ENCODE measurements around the gene A4GALT.
"Not testable (repeated sequence)": the region's sequence is repeated elsewhere in the genome, so short reads cannot be mapped to it uniquely, and the experiment has no call there.

The A4GALT gene, protein sequence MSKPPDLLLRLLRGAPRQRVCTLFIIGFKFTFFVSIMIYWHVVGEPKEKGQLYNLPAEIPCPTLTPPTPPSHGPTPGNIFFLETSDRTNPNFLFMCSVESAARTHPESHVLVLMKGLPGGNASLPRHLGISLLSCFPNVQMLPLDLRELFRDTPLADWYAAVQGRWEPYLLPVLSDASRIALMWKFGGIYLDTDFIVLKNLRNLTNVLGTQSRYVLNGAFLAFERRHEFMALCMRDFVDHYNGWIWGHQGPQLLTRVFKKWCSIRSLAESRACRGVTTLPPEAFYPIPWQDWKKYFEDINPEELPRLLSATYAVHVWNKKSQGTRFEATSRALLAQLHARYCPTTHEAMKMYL

DNA sequence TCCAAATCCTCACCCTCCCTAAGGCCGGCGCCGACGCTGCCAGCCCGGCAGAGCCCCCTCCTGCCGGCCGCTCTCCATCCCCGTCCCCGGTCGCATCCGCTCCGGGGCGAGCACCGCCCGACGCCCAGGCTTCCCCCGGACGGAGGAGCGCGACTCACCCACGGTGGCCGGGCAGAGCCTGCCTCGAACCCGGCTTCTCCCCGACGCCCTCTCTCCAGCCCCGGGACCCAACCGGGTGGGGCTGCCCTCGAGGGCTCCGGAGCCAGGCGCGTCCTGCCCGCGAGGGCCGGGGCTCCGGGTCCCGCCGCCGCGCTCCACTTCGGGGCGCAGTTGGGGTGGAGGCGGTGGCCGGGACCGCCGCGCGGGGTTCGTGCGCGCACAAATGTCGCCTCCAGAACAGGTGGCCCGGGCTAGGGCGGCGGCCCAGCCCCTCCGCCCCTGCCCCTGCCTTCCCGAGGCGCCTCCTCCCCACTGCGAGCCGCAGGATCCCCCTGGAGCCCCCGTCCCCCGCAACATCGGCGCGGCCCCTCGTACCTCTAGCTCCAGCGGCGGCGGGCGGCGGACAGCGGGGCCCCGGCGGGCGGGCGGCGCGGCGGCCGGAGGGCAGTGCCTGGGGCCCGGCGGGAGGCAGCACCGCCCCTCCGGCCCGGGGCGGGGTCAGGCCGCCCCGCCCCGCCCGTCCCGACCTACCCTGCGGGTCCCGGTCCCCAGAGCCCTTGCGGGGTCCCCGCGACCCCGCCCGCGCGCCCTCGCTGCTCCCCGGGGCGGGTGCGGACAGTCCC lies at the start of gene A4GALT:
Gene A4GALT (minus strand): TSS at position 608 of the 782 bp plus-strand sequence. CDS start 26,919 bp downstream, outside the sequence.
- no peak for DNase-seq (ENCODE audit: low read depth, low spot score)

DNA sequence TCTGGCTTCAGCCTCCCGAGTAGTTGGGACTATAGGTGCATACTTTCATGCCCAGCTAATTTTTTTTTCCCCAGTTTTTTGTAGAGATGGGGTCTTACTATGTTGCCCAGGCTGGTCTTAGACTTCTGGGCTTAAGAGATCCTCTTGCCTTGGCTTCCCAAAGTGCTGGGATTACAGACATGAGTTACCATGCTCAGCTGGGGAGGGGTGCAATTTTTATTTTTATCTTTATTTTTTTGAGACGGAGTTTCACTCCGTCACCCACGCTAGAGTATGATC lies 49.7 kb upstream of the A4GALT start:
- no peak for DNase-seq (ENCODE audit: low read depth, low spot score)

DNA sequence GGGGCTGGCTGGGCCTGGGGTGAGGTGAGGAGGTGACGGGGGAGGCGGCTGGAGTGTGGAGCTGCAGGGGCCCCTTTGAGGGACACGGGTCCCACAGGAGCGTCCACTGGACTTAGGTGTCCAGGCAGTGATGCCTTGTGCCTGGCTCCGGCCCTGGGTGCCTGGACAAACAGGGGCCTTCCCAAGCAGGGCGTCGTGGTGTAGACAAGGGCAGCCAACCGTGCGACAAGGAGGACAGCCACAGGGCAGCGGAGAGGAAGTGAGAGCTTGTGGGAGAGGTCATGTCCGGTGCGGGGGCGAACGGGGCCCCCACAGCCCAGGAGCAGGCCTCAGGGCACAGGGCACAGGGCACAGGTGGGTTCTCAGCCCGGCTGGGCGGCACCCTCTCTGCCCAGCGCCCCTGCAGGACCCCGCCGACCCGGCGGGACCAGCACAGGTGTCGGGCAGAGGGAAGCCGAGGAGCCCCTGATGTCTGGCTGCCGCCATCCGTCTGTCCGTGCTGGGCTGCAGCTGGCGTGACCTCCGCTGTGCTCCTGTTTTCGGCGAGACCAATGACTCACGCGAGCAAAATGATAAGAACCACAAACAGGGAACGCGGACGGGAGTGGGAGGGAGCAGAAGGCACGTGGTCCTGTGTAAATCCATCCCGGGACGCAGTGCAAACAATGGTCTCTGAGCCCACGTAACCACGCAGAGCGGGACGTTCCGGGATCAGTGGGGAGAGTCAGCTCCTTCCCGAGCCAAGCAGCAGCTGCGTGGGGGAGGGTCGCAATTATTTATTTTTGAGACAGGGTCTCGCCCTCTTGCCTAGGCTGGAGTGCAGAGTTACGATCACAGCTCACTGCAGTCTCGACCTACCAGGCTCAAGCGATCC lies 49.1 kb upstream of the A4GALT start:
- no peak for DNase-seq (ENCODE audit: low read depth, low spot score)

DNA sequence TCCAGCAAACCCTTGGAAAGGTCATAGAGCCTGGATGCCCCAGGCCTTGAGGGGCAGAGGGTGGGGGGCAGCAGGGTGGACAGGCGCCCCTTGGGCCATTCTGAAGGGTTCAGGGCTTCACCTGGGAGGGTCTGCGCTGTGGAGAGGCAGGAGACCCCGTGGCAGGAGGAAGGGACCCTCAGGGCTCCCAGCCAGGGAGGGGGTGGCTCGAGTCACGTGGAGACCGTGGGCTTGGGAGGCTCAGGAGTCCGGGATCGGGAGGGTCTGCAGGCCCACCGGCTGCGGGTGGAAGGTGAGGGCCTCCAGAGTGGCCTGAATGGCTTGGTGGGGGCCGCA lies 48.5 kb upstream of the A4GALT start:
- no peak for DNase-seq (ENCODE audit: low read depth, low spot score)

DNA sequence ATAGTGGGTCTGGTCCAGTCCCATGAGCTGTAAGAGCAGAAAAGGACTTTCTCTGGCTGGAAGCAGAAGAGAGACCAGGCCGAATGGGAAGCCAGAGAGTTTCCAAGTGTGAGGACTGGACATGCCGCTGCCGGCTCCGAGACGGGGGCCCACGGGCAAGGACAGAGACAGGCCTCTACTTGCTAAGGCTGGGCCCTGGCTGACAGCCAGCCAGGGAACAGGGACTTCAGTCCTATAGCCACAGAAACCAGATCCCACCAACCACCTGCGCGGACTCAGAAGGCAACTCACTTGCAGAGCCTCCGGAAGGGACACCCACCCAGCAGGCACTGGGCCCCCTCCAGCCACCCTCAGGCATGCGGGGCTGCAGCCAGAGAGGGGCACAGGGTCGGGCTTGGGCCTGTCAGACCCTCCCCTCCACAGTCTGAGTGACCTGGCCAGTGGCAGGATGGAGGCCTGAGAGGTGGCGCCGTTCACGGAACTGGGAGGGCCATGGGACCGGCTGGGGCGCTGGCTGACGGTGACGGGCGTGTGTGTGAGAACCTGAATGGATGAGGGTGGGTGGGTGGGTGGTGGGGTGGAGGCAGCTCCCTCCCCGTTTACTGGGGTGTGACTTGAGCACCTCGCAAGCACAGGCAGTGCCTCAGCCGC lies 47.8 kb upstream of the A4GALT start:
- no peak for DNase-seq (ENCODE audit: low read depth, low spot score)

DNA sequence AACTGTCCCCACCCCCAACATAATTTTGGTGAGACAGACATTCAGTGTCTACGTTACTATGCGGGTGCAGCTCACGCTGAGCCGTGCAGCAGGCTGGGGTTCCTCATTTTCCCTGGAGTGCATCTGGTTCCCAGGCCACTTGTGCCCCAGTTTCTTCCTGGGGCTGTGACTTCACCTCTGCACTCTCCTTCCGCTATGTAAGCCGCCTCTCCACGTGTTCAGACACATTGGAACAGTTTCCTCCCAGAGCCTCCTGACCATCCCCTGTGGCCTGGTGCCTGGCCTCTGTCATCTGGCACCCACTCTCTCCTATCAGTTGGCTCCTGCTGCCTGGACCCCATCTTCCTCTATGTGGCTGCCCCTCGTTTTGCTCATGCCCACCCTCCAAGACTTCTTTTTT lies 46.2 kb upstream of the A4GALT start:
- no peak for DNase-seq (ENCODE audit: low read depth, low spot score)

DNA sequence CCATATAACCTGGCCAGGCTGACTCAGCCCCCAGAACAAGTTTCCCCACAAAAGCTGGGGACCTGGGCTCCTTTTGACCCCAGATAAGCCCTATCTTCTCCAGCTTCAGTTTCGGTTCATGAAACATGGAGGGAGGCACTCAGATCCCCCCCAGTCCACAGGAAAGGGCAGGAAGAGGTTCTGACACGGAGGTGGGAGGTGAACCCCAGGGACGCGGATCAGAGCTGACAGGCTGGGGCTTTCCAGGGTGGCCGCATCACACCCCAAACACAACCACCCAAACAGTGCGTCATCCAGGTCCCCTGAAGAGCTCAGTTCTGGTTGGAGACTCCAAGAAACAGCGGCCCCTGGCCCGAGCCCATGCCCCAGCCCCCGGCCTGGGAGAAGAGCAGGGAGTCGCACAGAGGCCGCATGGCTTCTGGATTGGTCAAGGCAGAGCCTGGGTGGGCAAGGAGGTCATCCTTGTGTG lies 44.3 kb upstream of the A4GALT start:
- DNase-seq (ENCODE audit: low read depth, low spot score), result no peak

DNA sequence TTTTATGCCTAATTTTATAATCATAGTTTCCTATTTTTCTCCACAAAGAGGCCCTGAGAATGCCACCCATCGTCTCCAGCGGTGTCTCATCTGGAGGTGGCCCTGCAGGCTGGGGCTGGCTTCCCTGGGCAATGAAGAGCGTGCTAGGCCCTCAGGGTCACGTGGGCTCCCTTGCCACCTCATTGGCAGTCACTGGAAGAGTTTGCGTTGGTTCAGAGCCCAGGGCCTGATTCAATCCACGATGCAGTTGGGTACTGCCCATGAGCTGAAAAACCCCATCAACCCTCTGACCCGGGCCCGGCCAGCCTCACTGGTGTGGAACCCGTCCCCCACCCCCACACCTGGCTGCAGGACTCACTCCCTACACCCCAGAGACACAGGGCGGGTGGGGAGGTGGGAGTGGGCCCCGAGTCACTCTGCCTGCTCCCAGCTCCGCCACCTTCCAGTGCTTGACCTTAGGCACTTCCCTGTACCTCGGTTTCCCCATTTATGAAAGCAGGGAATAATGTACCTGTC lies 43.4 kb upstream of the A4GALT start:
- no peak for DNase-seq (ENCODE audit: low read depth, low spot score)

DNA sequence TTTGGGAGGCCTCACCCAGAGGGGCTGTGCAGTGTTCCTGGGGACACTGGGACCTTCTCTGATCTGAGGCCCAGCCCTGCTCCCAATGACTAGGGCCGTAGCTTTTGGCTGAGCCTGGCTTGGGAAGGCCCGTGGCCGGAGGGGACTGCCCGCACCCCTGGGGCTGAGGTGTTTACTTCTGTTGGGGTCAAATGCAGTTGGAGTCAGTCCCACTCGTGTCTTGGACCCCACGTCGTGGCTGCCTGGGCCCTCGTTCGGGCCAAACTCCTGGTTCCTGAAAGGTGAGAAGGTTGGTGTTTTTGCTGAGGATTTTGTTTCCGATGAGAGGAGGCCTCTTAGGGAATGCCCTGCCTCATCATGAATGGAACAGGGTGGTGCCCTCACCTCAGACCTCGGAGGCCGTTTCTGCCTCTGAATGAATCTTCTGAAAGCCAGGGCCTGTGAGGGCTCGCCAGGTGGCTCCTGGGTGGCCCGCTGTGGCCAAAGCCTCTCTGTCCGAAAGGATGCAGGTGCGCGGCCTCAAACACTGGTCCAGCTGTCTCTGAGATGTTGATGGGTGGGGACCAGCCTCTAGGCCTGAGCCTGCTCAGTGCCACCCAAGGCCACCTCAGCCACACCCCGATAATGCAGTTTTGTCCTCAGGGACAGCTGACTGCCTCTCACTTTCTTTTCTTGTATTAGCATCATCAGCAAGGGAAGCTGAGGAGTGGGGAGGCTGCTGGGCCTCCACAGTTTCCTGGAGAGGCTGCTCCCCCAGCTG lies 40.3 kb upstream of the A4GALT start:
- DNase-seq (ENCODE audit: low read depth, low spot score), result no peak

DNA sequence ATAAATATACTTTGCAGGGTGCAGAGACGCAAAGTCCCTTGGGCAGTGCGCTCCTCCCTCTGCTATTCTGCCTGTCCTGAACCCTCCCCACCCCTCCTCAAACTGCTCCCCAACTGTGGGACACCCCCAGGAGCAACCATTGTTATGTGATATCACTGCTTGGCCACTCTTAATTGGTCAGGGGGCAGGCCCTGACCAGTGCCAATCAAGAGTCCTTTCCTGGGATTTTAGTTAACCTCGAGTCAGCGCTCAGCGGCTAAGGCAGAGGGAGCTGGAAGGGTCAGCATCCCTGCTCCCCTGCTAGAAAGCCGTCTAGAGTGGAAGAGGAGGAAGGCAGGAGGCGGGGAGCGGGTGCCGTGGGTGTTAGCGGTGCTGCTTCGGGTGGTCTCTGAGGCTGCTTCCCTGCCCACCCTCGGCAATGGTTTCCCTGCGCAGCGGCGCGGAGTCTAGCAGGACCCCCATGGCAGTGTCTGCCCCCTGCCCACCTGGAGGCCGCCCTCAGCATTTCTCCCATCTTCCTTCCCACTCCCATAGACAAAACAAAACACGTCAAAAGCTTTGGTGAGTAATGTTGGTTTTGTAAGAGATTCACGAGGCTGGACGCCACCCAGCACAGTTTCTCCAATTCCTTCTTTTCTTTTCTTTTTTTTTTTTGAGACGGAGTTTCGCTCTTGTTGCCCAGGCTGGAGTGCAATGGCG lies 38.4 kb upstream of the A4GALT start:
- DNase-seq (ENCODE audit: low read depth, low spot score), result no peak

DNA sequence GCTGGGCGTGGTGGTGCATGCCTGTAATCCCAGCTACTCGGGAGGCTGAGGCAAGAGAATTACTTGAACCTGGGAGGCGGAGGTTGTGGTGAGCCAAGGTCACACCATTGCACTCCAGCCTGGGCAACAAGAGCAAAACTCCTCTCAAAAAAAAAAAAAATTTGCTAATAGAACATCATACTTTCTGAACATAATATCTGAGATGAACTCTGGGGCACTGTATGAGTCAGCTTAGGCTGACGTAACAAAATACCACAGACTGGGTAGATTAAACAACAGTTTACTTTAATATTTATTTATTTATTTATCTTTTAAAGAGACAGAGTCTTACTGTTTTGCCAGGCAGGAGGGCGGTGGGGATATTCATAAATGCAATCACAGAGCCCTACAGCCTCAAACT lies 34.9 kb upstream of the A4GALT start:
- not testable (repeated sequence) for DNase-seq (ENCODE audit: low read depth, low spot score)

DNA sequence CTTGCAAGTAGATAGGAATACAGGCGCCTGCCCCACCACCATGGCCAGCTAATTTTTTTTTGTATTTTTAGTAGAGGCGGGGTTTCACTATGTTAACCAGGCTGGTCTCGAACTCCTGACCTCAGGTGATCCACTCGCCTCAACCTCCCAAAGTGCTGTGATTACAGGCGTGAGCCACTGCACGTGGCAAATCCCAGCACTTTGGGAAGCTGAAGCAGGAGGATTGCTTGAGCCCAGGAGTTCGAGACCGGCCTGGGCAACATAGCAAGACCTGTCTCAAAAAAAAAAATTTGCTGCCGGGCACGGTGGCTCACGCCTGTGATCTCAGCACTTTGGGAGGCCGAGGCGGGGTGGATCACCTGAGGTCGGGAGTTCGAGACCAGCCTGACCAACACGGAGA lies 34.5 kb upstream of the A4GALT start:
- not testable (repeated sequence) for DNase-seq (ENCODE audit: low read depth, low spot score)

DNA sequence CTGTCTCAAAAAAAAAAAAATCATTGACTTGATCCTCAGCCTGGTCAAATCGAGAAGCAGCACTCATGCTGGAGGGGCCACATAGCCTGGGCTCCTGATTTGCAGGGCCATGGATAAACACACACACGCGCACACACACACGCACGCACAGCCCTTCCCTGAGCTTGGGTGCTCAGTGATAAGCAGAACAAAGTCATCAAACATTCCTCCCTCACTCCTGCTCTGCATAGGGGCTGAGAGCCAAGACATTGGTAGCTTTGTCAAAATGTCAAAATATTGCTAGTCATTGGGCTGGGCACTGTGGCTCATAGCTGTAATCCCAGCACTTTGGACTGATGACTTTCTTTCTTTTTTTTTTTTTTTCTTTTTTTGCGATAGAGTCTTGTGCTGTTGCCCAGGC lies 34.0 kb upstream of the A4GALT start:
- DNase-seq (ENCODE audit: low read depth, low spot score), result no peak

DNA sequence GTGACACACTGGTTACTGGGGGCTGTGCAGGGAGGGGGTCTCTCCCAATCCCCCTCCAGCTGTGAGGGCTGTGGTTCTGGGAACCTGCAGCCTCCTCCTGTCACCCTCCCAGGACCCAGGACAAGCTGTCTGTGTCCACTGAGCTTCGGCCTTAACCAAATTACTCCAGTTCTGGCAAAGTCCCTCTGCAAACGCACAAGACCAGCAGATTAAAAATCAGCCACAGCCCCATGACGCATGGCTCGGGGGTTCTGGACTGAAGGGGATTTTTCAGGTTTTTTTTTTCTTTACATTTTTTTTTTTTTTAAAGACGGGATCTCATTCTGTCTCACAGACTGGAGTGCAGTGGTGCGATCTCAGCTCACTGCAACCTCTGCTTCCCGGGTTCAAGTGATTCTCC lies 32.2 kb upstream of the A4GALT start:
- no peak for DNase-seq (ENCODE audit: low read depth, low spot score)

DNA sequence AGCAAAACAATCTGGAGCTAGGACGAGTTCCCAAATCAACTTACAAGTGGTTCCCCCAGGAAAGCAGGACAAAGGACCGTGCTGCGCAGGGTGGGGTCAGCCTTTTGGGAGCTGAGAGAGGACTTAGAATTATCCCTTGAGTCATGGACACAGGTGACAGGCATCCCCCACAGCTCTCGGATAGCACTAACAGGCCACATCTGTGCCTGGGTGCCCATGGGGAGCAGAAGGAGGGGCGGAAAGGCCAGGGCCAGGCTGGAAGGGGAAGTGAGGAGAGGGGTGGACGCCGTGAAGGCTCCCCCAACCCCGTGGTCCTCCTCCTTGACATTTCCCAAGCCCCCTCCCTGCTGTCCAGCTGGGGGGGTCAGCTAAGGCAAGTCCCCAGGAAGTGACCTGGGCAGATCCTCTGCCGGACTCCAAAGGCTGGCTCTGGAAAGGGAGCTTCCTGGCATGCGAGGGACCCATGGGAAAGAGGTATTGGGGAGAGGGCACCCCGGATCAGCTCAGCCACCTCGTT lies 31.6 kb upstream of the A4GALT start:
- DNase-seq (ENCODE audit: low read depth, low spot score), result no peak

DNA sequence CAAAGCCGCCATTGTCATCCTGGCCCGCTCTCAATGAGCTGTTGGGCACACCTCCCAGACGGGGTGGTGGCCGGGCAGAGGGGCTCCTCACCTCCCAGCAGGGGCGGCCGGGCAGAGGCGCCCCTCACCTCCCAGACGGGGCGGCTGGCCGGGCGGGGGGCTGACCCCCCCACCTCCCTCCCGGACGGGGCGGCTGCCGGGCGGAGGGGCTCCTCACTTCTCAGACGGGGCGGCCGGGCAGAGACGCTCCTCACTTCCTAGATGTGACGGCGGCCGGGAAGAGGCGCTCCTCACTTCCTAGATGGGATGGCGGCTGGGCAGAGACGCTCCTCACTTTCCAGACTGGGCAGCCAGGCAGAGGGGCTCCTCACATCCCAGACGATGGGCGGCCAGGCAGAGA lies 29.8 kb upstream of the A4GALT start:
- DNase-seq (ENCODE audit: low read depth, low spot score), result not testable (repeated sequence)

DNA sequence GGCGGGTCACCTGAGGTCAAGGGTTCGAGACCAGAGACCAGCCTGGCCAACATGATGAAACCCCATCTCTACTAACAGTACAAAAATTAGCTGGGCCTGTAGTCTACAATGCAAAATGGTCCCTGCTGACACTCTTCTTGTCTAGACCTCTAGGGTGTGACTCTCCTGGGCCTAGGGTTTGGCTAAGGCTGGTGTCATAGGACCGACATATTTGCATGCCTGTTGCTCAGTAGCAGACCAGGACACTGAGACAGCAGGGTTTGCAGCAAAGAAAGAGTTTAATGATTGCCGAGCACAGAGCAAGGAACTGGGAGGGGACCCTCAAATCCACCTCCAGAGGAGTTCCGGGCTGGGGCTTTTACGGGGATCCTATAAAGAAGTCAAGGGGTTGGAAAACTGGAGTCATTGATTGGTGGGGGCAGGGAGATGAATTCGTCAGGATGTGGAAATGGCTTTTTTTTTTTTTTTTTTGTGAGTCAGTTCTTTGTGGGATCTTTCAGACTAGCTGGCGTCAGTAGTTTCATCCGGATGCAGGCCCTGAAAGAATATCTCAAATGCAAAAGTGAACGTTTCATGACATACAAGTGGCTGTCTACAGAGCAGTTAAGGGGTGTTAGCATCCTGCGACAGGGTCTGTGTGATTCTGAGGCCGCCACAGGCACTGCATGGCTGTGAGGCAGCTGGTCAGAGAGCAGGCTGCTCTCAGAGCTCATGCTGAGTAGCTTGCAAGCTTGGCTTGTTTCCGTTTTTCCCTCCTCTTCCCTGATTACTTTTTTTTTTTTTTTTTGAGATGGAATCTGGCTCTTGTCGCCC lies 27.2 kb upstream of the A4GALT start:
- DNase-seq (ENCODE audit: low read depth, low spot score), result no peak

DNA sequence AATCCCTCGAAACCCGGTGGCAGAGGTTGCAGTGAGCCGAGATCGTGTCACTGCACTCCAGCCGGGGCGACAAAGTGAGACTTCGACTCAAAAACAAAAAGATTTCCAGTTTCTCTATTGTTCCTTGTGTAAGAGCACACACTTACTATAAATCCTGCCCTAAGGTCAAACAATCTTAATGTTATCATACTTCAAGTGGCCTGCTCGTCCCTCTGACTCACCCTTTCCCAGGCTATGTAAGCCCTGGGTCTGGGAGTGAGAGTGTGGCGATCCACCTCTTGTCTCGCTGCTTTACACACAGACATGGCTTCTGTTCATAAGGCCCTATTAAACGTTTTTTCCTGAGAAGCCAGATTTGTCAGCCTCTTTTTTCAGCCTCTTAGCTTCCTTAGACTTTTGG lies 24.4 kb upstream of the A4GALT start:
- DNase-seq (ENCODE audit: low read depth, low spot score), result no peak

DNA sequence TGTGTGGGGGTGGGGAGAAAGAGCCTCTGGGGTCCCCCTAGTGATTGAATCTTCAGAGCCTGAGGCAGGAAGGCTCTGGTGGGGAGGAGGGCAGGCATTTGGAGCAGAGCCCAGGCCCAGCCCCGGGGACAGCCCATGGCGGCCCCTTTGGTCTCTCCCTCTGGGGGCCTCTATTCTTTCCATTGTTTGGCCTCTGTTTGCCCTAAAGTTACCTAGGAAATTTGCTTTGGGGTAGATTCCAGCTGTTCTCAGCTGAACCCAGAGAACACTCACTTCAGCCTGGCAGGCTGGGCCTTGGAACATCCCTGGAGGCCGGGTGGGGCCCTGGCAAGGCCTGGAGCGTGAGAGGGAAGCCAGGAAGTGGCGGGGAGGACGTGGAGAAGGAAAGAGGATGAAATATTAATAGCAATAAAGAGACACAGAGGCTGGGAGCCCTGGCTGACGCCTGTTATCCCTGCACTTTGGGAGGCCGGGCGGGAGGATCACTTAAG lies 22.9 kb upstream of the A4GALT start:
- no peak for DNase-seq (ENCODE audit: low read depth, low spot score)

Measured in activated naive CD8-positive, alpha-beta T cell treated with anti-CD3 and anti-CD28 coated beads, Interleukin-2, amount 50 U/mL, for 16 hours (primary cell).